ENCODE measurements around the gene STXBP6.
"Not testable (repeated sequence)": the region's sequence is repeated elsewhere in the genome, so short reads cannot be mapped to it uniquely, and the experiment has no call there.

The STXBP6 gene

DNA sequence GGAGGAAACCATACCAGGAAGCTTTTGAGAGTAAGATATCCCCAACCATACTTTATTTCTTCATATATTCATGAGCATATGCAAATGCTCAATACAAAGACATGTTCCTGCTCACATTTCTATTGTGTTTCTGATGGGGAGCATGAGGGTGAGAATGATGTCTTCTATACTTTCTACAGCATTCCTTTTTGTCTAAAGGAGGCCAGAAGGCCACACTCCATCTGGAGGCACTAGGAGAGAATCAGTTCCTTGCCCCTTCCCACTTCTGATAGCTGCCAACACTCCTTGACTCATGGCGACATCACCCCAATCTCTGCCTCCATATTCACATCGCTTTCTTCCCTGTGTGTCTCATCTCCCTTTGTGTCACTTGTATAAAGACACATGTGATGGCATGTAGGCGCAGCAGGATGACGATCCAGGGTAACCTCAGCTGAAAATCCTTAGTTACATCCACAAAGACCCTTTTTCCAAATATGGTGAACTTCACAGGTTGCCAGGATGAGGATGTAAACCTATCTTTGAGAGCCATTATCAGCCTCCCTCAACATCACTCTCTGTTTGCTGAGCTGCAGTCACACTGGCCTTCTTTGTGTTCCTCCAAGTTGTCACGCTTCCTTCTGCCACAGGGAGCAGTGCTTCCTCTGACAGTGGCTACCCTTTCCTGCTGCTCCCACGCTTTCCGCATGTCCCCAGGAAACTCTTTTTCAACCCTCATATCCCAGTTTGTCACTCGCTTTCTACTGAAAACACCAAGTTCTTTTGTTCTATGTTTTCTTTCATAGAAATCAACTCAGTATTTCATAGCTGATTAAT, 96.9 kb downstream of the STXBP6 start:
- DNase-seq: no peak

DNA sequence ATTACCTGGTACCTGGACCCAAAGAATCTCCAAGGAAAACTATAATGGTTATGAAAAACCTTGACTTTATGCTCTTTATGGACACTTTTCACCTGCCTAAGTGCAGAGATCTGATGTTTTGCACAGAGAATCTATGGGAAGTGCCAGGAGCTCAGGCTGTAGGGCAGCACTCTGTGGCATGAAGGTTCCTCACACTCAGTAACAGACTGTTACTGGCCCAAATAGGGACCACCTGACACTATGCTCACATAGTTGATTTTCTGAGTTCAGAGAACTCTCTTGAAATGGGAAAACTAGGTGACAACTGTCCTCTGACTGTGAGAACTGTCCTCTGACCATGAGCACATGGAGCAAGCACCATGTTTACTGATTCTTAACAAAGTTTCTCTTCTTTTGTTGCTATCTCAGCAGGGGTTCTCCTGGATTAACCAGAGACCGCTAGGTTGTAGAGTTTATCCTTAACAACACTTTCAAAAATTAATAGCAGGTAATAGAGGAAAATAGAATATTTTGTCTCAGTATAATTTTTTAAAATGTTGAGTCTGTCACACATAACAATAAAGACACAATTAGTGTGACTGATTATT, 101.6 kb downstream of the STXBP6 start:
- DNase-seq: no peak

DNA sequence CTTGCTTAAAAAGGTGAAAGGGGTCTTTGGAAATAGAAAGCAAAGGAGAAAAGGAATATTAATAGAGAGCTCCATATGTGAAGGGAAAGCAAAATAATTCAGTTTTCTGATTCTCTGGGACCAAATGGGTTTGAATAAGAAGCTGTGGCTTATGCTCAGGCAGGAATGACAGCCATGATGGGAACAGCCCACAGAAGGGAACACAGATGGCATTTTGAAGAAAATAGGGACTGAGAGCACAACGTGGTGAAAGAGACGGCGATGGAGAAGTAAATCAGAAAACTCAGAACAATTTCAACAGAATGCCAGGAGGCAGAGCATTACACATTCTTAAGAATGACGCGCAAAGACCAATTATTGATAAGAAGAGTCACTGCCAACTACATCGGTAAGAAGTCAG, 102.8 kb downstream of the STXBP6 start:
- no peak for DNase-seq

DNA sequence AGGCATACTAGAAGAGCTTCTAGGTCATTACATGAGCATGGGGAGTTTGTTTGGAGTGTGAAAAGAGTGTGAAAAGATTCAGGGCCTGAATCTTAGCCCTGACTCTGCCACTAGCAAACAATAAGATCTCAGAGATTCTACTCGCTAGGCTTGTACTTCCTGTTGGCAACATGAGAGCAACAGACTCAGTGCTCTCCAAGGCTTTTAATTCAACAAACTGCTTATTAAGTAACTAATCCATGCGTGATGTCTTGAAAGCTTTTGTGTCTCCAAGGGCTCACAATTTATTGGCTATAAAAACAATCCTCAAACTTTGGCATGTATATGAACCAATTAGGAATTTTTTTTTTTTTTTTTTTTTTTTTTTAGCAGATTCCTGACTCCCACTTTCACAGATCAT, 105.1 kb downstream of the STXBP6 start:
- DNase-seq: no peak

DNA sequence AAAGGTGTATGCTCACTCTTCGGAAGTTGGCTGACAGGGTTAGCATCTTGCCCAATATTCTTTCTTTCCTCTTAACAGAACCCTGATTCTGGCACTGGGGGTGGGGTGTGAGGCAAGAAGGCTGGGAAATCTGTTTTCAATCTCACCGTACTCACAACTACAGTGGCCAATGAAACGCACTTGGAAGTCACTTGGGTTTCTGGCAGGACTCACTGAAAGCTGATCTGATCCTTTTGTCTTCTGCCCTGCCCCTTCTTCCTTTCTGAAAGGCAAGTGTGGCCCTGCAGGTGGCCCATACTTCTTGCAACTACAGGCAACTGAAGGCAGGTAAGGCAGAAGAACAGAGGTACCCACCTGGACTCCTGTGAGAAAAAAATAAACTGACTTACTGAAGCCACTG, 106.9 kb downstream of the STXBP6 start:
- no peak for DNase-seq

DNA sequence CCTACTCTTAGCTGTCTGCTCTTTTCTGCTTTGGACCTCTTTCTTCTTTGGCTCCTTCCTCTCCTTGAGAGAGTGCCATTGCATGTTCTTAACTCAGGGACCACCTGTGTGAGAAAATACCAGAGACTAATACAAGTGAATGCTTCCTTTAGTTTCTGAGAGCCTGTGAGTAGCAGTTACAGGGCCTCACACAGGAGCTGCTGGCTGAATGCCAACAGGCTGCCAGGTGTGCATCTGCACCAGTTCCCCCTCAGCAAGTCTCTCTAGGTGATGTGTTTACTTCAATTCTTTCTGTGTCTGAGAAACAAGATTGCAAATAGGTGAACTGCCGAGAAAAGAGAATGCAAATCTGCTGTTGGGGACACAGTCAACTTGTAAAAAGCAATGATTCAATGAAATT, 108.2 kb downstream of the STXBP6 start:
- DNase-seq: no peak

DNA sequence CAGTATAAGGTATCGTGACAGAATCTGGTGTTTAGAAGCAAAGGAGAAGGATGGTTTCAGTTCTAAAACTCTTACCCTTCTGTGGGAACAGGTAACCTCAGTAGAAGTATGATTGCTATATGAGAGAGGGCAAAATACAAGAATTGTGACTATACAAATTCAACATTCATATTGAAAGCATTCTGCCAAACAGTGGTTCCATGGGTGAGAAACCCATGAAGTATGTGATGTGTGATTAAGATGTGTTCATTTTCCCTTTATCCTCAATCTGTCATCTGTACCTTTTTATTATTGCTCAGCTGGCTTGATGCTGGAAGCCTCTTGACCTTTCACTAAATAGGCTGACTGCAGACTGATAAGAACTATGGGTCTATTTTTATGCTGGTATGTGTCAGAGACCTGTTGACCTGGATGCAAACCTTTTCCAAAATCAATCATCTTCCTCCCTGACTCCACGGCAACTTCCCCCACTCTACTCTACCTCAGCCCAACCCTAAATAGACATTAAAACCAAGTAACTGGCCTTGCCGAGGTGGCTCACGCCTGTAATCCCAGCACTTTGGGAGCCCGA, 109.6 kb downstream of the STXBP6 start:
- DNase-seq: no peak

DNA sequence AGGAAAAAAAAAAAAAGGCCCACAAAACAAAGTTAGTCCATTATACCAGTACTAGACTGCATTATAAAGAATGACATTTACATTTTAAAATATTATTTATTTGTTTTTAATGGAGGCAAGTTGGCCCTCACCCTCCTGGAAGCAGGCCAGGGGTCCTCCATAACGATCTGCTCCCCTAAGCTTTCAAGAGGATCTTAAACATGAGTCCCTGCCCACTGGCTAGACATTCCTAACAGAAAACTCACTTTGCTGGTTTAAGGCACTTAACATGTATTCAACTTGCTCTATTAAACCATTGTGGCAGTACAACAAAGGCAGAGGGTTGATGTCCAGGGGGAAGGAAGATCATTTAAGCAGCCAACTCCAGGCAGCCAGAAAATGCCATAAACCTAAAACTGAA, 111.4 kb downstream of the STXBP6 start:
- DNase-seq: no peak

DNA sequence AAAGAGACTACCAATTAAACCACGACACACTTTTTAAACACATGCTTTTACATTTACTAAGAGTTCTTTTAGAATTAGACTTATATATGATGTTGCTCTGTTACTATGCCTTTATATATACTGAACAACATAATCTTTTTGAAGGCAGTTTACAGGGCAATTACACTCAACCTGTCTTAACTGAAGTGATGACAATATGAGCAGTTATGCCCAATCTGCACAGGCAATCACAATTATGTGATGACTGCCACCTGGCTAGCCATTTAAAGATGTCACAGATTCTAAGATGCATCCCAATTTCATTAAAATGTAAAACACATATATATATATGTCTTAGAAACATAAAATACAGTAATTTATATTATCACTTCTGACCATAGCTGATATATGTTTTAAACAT, 112.6 kb downstream of the STXBP6 start:
- no peak for DNase-seq

DNA sequence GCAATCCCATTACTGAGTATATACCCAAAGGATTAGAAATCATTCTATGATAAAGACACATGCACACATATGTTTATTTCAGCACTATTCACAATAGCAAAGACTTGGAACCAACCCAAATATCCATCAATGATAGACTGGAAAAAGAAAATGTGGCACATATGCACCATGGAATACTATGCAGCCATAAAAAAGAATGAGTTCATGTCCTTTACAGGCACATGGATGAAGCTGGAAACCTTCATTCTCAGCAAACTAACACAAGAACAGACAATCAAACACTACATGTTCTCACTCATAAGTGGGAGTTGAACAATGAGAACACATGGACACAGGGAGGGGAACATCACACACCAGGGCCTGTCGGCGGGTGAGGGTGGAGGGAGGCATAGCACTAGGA, 113.2 kb downstream of the STXBP6 start:
- DNase-seq: not testable (repeated sequence)

DNA sequence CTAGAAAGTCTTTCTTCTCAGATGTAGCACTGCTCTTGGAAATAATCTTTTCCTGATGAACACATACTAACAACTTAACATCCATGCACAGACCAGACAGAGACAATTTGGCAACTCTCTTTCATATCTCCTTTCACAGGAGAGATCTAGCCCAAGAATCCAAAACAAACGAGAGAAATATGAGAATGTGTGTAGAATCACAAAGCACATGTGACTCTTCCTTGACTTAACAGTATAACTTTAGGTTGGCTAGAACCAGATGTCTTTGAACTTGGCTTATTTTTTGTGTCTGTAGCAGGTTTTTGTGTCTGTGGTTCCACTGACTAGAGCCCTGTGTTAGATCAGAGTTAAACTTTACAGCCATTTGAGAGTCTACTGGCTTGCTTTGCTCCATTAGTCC, 114.2 kb downstream of the STXBP6 start:
- DNase-seq: no peak

DNA sequence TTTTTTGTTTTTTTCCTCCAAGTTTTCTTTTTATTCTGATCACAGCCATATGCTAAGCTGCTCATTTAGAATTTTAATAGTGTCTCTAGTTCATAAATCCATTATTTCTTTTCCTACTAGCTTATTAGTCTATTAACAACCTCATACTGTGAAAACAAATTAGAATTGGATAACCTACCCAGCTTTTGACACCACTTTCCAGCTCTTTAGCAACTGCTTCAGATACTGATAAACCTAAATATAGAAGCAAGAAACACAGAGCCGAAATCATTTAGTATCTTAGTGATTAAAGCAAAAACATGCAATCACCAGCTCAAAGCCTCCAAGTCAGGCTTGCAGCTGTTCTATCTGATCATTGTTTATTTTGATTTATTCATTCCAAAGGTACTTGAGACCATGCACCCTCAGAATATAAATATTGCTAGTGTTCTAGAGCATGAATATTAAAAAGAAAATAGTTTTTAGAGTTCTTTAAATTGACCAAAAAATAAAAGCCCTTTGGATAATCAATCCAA, 121.5 kb downstream of the STXBP6 start:
- no peak for DNase-seq

DNA sequence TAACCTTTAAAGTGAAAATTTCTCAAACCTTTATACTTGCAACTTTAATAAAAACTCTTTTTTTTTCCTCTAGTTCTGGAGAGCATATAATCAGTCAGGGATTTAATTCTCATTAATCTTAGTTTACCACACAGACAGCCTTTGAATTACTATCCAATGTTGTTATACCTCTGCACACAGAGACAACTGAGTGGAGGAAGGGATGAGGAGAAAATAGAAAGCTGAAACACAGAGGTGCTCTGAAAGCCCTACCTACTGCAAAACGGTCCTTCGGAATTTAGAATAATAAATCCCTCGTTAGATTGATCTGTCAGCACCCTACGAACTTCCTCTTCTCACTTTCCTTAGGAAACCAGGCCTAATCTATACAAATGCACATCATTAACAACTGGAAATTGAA, 122.1 kb downstream of the STXBP6 start:
- no peak for DNase-seq

DNA sequence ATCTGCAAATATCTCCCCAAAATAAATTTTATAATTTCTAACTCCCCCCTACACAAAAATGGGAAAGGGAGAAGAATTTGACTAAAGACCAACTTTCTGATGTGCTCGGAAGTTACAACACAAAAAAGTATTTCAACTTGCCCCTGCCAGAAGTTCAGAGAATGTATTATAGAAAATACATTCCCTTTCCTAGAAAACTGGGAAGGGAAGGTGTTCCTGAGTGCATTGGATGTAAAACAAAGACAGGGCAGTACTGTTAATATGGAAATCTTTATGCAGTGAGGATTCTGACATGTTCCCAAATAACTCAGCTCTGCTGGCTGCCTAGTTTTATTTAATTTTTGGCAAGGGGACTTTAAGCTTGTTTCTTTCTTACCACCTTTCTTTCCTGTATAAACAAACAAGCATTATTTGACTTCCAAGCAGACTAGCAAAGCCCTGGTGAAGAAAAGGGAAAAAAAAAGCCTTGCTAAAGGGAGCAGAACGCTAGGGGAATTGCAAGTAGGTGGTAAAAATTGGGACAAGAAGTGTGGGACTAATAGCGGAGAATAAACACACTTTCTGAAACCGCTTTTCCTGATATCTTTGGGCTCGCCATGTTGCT, 124.1 kb downstream of the STXBP6 start:
- DNase-seq: no peak

DNA sequence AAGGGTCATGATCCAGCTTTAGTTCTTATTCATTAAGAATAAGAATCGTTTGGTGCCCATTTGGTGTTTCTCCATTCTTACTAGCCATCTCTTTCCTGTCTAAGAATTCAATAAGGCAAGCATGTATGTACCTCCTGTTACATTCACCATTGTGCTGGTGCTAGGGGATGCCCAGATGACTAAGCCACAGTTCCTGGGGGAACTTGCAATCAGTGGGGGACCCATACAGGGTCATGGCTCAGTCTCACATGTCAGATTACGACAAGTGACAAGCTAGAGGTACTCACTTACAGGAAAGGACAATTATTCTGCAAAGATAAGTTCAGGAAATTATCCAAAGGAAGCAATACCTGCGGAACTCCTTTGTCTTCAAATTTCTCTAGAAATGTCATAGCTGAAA, 125.4 kb downstream of the STXBP6 start:
- DNase-seq: no peak

DNA sequence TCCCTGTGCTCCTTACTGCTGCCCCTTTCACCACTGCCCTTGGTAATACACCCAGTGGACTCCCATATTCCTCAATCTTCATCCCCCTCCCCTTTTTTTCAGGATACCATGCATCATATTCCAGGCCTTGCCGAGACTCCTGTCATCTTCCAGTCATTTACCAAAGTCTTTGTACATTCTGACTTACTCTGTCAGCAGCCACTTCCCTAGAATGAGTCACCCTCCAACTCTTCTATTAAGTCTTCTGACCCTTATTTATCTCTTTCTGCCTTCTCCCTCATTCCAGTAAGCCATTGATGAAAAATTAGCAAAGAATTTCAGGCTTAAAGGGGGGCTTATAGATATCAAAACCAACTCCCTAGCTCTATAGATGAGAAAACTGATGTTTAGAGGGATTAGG, 128.0 kb downstream of the STXBP6 start:
- DNase-seq: no peak

DNA sequence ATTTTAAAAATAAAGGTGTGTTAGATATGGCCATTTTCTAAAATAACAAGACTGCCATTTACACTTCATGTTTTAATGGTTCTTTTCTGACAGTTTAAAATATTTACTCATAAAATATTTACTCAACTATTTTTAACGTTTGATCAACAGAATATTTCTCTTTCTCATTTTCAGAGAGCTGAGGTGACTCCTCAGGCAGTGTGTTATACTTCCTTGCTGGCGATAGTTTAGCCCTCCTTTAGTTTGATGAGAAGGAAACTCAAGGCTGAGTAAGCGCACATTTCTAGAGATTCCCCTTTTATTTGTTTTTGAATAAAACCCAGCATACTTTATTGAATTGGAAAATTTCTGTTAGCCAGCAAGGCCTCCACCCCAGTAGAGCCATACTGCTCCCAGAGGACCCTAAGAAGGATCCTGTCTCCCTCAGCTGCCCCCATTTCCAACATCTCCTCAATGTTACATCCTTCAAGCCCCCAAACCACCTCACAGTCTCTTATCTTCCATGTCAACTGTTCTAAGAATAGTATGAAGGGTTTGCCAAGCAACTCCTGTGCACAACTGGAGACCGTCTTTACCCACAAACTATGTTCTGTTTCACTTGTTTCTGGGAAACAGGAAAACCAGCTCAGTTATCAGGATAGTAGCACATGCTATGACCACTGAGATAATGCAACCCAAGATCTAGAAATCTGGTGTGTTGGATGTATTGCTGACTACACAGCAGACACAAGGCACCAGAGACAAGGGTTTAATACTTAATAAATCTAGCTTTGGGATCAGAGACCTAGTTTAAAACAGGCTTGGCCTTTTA, 129.5 kb downstream of the STXBP6 start:
- DNase-seq: no peak

DNA sequence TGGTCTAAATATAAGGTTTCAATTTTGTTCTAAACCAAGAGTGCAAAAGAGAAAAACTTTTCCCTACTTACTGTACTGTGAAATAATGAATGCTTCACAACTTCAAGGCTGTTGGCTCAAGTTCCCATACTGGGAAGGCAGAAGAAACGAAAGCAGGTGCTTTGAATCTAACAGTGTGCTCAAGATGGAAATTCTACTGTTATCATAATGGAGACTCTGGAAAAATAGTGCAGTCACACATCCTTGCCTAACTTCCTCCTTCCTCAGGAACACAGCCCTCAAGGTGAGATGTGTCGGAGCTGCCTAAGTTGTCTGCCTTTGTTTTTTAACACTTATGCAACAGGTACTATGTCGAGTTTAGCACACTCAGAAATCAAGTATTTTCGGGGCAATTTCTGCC, 131.1 kb downstream of the STXBP6 start:
- no peak for DNase-seq

DNA sequence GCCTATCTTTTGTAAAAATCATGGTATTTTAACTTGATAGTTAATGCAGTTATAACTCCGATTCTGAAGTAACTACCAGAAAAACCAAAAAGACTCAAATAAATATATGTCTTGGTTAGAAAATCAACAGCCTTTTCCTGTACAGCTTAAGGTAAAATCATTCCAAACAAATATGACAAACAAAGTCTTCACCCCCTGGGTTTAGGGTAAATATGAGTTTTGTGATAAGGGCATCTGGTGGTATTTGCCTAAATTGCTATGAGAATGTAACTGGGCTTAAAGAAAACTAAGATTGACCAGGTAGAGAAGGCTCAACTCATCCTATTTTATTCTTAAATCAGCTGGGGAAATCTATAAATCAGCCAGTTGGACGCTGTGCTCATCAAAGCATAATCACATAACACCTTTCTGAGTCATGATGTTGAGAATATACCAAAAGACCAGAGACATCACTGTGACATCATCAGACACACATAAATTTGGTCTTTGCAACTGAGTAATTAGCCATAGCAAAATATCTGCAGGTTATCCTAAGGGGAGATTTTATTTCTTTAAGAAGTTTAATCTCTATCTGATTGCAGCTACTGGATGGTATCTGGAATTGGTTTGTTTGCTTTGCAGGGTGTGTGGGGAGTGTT, 133.9 kb downstream of the STXBP6 start:
- no peak for DNase-seq

DNA sequence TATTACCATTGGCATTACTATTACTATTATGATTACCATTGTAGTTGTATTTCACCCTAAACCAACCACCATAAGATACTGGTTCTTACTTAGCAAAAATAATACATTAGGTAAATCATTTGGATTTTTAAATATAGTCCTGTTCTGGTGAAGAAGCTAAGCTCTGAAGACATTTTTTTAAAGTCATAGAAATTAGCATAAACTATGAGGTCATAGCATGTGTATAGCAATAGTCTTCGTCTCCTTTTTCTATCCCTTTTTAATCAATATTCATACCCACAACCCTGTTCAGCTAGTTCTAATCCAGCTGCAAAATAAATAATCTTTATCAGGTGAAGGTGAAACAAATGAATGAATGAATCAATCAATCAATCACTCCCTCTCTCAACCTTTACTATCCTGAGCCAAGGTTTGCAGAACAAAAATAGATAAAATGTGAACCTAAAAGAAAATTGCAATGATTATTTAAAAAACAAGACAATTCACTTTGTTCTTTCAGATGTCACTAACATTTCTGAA, 134.5 kb downstream of the STXBP6 start:
- DNase-seq: no peak

DNA sequence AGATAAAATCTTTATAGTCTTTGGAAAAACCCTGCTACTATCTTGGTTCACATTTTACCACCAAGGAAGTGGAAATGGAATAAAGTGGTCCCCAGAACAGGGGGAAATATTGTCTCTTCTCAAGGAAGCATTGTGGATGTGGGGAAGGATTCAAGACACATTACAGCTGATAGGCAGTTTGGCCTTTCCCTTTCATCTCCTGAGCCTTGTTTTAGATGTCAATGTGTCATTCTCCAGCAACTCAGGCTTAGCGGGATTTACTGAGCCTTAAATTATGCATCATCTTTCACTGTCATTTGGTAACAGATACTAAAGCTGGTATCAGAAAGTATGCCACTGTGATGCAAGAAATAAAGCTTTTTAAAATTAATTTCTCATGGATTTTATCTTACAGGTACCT, 136.2 kb downstream of the STXBP6 start:
- no peak for DNase-seq

DNA sequence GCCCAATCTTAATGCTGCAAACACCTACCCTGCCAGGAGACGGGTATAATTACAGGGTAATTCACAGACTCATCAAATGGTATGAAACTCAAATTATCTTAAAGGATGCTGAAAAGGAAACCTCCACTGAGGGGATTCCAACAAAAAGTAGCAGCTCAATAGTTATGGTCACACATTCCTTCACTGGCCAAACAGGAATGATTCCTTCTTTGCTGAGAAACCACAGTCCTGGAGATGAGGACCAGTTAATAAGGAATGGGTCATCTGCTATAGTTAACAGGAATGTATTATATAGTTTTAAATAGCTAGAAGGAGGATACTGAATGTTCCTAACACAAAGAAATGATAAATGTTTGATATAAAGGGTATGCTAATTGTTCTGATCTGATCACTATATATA, 136.9 kb downstream of the STXBP6 start:
- DNase-seq: no peak
